Erythroblast (primary cell): ENCODE measurements around the gene EGFL8.

Source experiments
- GATA1 ChIP-seq: IDR thresholded peaks from 2 replicates; pipeline ENCODE4 v1.6.1; 2011; ENCODE audit warnings: low read depth, mild to moderate bottlenecking, control low read depth, low read length, moderate library complexity
- POLR2A ChIP-seq: IDR thresholded peaks from 2 replicates; pipeline ENCODE4 v1.6.1; 2011; ENCODE audit warnings: mild to moderate bottlenecking, low read length

- TF ChIP-seq POLR2A, result no peak
- TF ChIP-seq GATA1, result no peak
Measured at GRCh38 chr6:32198345-32198696, 33.9 kb downstream of the EGFL8 start.
